GM18517 (cell line): ENCODE data around the gene SCAMP2.
A peak's percentile ranks its signal among the peaks of the same experiment; 100 is the strongest.
"Not testable (repeated sequence)": the region's sequence is repeated elsewhere in the genome, so short reads cannot be mapped to it uniquely, and the experiment has no call there.

Experiments
- ATAC-seq: cut with Tn5 transposase; IDR thresholded peaks from one replicate; pipeline ENCODE4 v1.9.1; 2021; ENCODE audit warnings: mild to moderate bottlenecking, moderate library complexity; ENCODE audit not compliant: unreplicated experiment

SCAMP2 gene, protein sequence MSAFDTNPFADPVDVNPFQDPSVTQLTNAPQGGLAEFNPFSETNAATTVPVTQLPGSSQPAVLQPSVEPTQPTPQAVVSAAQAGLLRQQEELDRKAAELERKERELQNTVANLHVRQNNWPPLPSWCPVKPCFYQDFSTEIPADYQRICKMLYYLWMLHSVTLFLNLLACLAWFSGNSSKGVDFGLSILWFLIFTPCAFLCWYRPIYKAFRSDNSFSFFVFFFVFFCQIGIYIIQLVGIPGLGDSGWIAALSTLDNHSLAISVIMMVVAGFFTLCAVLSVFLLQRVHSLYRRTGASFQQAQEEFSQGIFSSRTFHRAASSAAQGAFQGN

DNA sequence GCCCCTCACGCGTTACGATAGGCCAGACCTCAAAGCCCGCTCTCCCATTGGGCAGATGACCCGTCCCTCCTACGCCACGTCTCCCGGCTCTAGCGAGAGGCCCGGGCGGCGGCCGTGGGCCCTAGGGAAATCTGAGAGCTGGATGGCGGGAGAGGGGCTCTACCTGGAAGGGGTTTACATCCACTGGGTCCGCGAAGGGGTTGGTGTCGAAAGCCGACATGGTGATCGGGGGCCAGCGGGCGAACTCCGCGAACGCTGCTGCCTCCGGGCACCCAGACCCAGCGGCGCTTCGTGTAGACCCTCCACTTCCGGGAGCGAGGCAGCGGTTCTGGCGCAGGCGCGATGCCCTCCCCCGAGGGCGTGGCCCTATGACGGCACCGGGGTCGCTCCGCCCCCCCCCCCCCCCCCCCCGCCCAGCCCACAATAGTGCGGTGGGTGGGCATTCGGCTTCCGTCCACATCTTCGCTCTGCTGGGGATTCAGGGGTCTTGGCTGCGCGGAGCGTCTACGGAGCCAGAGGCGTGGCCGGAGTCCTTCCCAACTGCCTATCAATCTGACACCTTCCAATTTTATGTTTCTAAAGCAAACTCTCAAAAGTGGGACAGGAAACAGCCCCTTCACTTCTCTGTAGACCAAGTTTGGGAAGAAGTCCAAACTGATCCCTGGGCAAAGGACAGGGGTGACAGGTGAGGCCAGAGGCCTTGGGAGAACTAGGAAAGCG is at the start of gene SCAMP2:
Gene SCAMP2, minus strand, starts transcription at position 330 of the 720 bp plus-strand sequence. Its CDS starts 110 bp downstream, at position 220.
- ATAC-seq, result peak; percentile 76

DNA sequence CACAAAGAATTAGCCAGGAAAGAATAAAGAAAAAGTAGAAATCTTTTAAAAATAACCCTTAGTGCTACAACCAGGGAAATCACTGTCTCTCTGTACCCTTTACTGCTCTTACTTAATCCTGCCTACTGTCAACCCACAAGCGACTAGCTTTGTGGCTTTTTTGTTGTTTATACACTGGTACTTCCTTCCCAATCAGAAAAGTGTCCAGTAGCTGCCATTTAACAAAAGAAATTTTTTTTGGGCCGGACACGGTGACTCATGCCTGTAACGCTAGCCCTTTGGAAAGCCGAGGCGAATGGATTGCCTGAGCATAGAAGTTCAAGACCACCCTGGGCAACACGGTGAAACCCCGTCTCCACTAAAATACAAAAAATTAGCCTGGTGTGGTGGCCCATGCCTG is 47.3 kb upstream of the SCAMP2 start:
- no peak for ATAC-seq

DNA sequence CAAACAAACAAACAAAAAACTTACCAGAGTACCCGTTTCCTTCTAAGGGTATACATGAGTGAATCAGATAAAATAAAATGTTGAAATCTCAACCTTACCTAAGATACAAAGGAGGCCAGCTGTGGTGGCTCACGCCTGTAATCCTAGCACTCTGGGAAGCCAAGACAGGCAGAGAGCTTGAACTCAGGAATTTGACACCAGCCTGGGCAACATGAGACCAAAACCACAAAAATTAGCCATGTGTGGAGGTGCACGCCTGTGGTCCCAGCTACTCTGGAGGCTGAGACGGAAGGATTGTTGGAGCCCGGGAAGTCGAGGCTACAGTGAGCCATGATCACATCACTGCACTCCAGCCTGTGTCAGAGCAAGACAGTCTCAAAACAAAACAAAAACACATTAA is 44.5 kb upstream of the SCAMP2 start:
- no peak for ATAC-seq

- ATAC-seq, result not testable (repeated sequence)
These were observed 40.6 kb upstream of the SCAMP2 start for GRCh38 chr15:74913799-74914198.

DNA sequence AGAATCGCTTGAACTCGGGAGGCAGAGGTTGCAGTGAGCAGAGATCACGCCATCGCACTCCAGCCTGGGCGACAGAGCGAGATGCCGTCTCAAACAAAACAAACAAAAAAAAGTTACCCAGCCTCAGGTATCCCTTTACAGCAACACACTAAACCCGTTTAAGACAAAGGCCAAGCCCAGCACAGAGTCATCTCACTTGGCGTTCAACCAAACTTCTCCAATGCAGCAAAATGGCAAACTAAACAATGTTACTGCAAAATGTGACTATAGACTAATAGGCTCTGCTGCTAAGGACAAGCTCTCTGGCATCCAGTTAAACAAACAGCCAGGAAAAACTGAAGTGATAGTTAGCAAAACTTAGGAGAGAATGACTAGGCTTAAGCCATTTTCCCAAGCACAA is 39.9 kb upstream of the SCAMP2 start:
- ATAC-seq, result no peak

DNA sequence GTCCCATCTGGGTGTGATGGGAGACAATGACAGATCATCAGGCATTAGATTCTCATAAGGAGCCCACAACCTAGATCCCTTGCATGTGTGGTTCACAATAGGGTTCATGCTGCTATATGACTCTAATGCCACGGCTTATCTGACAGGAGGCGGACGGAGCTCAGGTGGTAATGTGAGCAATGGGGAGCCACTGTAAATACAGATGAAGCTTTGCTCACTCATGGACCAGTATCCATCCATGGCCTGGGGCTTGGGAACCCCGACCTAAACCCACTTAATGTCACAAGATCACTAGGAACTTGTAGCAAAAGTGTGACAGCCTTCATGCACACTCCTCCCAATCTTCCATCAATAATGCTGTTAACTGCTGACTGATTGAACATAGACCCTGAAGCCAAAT is 35.5 kb upstream of the SCAMP2 start:
- ATAC-seq, result no peak

GRCh38 chr15:74907163-74907870 is 34.2 kb upstream of the SCAMP2 start:
- no peak for ATAC-seq

DNA sequence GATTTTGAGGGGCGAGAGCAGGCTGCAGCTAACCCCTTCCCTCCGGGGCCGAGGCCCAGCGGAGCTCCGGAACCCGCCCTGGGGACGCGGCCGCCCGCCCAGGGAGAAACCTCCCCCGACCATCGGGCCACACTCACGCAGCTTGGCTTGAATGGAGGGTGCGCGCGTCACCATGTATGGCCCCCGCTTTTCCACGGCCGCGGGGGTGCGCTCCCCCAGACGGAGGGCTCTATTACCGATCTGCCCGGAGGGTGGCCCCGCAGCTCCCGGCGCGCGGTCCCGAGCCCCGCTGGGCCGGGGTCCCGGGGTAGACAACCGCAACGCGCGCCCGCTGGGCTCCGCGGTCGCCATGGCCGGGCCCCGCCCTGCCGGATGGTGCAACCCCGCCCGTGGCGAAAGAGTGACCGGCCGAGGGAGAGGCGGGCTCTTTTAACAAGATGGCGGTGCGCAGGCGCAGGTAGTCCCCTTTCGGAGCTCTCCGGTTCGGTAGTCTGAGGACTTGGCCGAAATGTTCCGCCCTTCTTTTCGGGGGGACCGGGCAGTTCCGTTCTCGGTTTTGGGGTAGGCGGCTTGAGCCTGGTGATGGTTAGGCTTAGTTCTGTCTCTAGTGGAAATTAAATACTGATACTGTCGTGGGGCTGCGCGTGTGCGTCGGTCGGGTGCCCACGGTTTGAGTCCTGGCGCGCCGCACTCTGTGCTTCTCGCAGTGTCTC is 33.4 kb upstream of the SCAMP2 start, which contains the start of gene FAM219B:
Gene FAM219B, minus strand, starts transcription at position 402 of the 713 bp plus-strand sequence. Its CDS starts 51 bp downstream, at position 351.
- ATAC-seq, result peak; percentile 79

DNA sequence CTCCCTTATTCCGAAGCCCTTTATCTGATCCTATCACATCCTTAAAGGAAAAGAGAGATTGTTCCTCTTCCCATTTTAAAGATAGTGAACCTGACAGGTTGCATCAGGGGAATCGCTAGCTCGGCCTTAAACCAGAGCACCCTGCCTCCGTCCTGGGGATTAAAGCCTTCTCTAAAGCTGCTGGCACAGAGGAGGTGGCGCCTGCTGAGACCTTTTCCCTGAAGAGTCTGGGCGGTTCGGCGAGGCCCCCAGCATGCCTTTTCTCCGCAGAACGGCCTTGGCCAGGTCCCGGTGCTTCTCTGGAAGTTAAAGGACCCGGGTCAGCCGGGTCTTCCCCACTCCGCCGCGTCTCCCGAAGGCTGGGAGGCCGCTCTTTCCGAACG is 32.9 kb upstream of the SCAMP2 start:
- peak; percentile 12 for ATAC-seq

DNA sequence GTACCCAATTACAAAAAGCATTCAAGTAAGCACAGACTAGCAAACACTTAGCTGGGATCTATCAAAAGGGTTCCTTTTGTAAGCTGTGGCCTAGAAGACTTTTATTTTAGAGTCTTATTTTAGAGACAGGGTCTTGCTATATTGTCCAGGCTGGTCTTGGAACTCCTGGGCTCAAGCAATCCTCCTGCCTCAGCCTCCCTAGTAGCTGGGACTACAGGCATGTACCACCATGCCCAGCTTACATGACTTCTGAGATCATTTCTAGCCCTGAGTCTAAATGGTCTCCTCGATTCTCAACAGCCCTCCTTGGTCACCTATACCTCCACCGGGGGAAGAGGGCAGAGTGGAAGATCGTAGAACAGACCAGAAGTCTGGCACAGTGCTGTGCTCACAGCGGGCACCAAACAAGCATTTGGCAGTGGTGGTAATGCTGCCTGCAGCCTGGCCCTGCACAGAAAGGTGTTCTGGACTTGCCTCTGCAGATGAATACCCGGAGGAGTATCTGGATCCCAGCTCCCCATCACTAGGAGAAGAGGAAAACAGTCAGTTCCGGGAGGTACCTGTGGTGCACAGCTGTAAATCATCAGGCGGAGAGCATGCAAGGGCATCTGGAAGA is 31.1 kb upstream of the SCAMP2 start:
- ATAC-seq, result no peak

GRCh38 chr15:74903676-74904075 is 30.5 kb upstream of the SCAMP2 start:
- ATAC-seq, result no peak

DNA sequence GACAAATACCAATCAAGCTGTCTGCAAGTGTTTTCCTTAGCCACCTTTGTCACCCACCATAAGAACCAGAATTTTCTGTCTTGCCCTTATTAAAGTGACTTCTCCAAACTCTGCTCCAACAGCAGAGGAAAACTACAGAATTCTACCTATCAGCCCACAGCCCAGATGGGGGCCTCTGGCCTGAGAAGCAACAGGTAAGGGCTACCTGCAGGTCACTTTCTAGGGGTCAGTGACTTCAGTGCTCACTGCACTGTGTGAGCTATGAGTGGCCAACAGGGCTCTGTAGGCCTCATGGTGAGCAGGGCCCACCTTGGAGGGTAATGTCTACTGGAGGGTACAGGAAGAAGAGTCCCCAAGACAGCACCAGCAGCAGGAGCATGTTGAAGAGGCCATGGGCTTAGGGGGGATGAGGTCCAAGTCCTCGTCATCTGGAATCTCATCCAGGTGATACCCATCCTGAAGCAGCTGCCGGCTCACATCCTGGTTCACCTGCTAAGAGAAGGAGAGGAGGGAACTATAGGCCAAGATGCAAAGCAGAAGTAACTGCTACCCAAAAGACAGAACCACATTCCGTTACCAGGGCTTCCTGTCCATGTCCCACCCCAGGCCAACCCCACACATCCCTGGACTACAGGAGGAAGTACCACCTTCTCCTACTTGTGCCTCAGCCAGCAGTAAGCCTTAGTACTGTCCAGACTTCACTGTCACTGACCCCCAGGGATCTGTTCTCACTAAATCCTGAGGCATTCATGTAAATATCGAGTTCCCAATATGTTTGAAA is 29.3 kb upstream of the SCAMP2 start:
- no peak for ATAC-seq

- ATAC-seq, result no peak
These were observed 28.5 kb upstream of the SCAMP2 start for GRCh38 chr15:74901612-74902063.

- ATAC-seq, result no peak
These were observed 24.1 kb upstream of the SCAMP2 start for GRCh38 chr15:74897300-74897701.

DNA sequence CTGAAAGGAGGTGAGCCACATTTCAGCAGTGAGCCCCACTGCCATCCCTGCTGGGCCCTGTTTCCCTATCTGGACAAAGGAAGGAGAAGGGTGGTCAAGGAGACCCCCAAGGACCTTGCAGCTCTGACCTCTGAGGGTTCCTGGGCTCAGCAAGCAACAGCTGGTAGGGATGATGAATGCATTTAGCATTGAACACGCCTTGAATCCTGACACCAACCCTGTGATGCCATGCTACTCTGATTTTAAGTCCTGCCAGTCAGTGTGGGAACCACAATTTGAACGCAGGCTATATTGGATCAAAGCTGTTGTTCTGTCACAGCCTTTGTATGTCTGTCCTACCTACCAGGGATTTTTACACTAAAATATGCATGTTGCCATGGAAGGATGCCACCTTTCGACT is 23.2 kb upstream of the SCAMP2 start:
- no peak for ATAC-seq

- no peak for ATAC-seq
These were observed 22.7 kb upstream of the SCAMP2 start for GRCh38 chr15:74895830-74896229.

DNA sequence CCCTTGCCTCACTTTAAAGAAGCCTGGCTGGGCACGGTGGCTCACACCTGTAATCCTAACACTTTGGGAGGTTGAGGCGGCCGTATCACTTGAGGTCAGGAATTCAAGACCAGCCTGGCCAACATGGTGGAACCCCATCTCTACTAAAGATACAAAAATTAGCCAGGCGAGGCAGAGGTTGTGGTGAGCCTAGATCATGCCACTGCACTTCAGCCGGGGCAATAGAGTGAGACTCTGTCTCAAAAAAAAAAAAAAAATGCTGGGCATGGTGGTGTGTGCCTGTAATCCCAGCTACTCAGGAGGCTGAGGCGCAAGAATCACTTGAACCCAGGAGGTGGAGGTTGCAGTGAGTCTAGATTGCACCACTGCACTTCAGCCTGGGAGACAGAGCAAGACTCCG is 21.2 kb upstream of the SCAMP2 start:
- ATAC-seq, result not testable (repeated sequence)

- ATAC-seq, result no peak
These were observed 20.5 kb upstream of the SCAMP2 start for GRCh38 chr15:74893627-74894026.

GRCh38 chr15:74892931-74893330 is 19.8 kb upstream of the SCAMP2 start:
- ATAC-seq, result no peak

DNA sequence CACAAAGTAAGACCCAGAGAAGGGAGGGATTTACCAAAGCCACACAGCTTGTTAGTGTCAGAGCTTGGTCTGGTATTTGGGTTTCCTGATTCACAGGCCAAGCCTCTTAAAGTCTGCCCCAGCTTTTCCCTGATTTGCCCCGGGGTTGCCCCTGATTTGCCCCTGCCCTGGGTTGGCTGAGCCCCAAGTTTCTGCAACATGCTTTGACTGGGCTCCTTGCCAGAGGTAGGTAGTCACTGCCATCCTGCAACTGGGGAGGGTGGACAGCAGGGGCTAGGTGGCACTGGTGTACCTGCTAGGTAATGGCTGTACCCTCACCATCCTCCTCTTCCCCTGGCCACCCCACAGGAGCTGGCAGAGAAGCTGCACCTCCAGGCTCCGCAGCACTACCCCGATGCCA is 19.1 kb upstream of the SCAMP2 start:
- ATAC-seq, result no peak
